Endothelial cell of umbilical vein (primary cell): Measurements from ENCODE around the gene CEACAM6. TPM values are rescaled to one million over a fixed set of nuclear protein-coding genes. Genes with fewer than 3 reads are reported as not detected.
"Not testable (repeated sequence)": the region's sequence is repeated elsewhere in the genome, so short reads cannot be mapped to it uniquely, and the experiment has no call there.

Experiments
- BruUV-seq: library from RNA; stranded (reverse); fragments of 400-500 nt; replicated peaks from 2 replicates; lab custom pipeline; 2021; lab: Mats Ljungman, UMichigan
- CTCF ChIA-PET: fragments of 300-600, 350-600 bp; sonication (Branson Sonifier 250); formaldehyde crosslinking; loops from one replicate; lab custom pipeline; 2021; ENCODE audit warnings: antibody characterized with exemption, inconsistent platforms; lab: Charles Lee
- POLR2A ChIA-PET: fragments of 300-600, 350-600 bp; sonication (Branson Sonifier 250); formaldehyde crosslinking; loops from one replicate; lab custom pipeline; 2021; ENCODE audit warnings: antibody characterized with exemption, inconsistent platforms; lab: Charles Lee
- DNase-seq: peaks from one replicate; pipeline ENCODE4 v3.0.0-alpha.2; 2011; ENCODE audit warnings: low read depth, low spot score
- FAIRE-seq: peaks from 2 replicates; lab custom pipeline; 2011; peaks lifted over from hg19 to GRCh38; lab: Jason Lieb, UNC
- H2AFZ ChIP-seq: 2 replicates; pipeline ENCODE4 v1.6.0; 2012; ENCODE audit warnings: low read depth, low read length, control low read depth, inconsistent platforms
- H3K27ac ChIP-seq: 2 replicates; pipeline ENCODE4 v1.5.1; 2011; ENCODE audit warnings: low read depth, mild to moderate bottlenecking, control low read depth, low read length, moderate library complexity; ENCODE audit not compliant: insufficient read depth
- H3K27me3 ChIP-seq, 2 experiments: 2 replicates each; pipeline versions ENCODE4 v1.6.0 to v1.6.1; 2011; ENCODE audit warnings: low read length in 2 of 2, mixed read lengths in 1 of 2; ENCODE audit not compliant: control insufficient read depth in 2 of 2, insufficient read depth in 2 of 2
- H3K36me3 ChIP-seq, 2 experiments: 2 replicates in 1 of 2; 3 replicates in 1 of 2; pipeline ENCODE4 v1.5.1; 2011; ENCODE audit warnings: low read length in 2 of 2, mild to moderate bottlenecking in 1 of 2, moderate library complexity in 1 of 2; ENCODE audit not compliant: control insufficient read depth in 2 of 2, insufficient read depth in 2 of 2; ENCODE audit errors: extremely low read depth in 1 of 2
- H3K4me1 ChIP-seq: 3 replicates; pipeline ENCODE4 v1.5.1; 2011; ENCODE audit warnings: mild to moderate bottlenecking, low read length; ENCODE audit not compliant: control insufficient read depth, insufficient read depth; ENCODE audit errors: extremely low read depth
- H3K4me2 ChIP-seq: 2 replicates; pipeline ENCODE4 v1.6.1; 2011; ENCODE audit warnings: low read length, control low read depth, mixed read lengths; ENCODE audit not compliant: insufficient read depth
- H3K4me3 ChIP-seq, 3 experiments: fragments of 200-600 bp in 1 of 3; sonication (generic), shearing (Covaris generic) in 1 of 3; replicated peaks in 1 of 3; 2 replicates each; pipeline ENCODE4 v1.5.1; 2011 to 2016; ENCODE audit warnings: control low read depth in 3 of 3, low read length in 3 of 3, mild to moderate bottlenecking in 2 of 3, inconsistent platforms in 1 of 3, low read depth in 1 of 3, moderate library complexity in 1 of 3; ENCODE audit not compliant: insufficient read depth in 1 of 3
- H3K79me2 ChIP-seq: 2 replicates; pipeline ENCODE4 v1.6.0; 2012; ENCODE audit warnings: low read length, inconsistent platforms; ENCODE audit not compliant: control insufficient read depth, insufficient read depth
- H3K9ac ChIP-seq: replicated peaks from 2 replicates; pipeline ENCODE3; 2011; ENCODE audit warnings: low read length, control low read depth; ENCODE audit not compliant: insufficient read depth; ENCODE audit errors: extremely low read depth
- H3K9me1 ChIP-seq: replicated peaks from 3 replicates; pipeline ENCODE4 v1.6.0; 2011; ENCODE audit warnings: mild to moderate bottlenecking, low read length; ENCODE audit not compliant: control insufficient read depth, insufficient read depth; ENCODE audit errors: extremely low read depth
- H3K9me3 ChIP-seq: replicated peaks from 2 replicates; pipeline ENCODE4 v1.5.1; 2012; ENCODE audit warnings: low read length, inconsistent platforms; ENCODE audit not compliant: control insufficient read depth, insufficient read depth
- H4K20me1 ChIP-seq: replicated peaks from 2 replicates; pipeline ENCODE3; 2011; ENCODE audit warnings: mild to moderate bottlenecking, low read length; ENCODE audit not compliant: control insufficient read depth, insufficient read depth; ENCODE audit errors: extremely low read depth
- EZH2 ChIP-seq: IDR thresholded peaks from 2 replicates; pipeline ENCODE4 v1.6.1; 2012; ENCODE audit warnings: borderline replicate concordance, low read depth, mild to moderate bottlenecking, moderate library complexity, low read length, inconsistent platforms; ENCODE audit not compliant: severe bottlenecking
- FOS ChIP-seq: IDR thresholded peaks from 2 replicates; pipeline ENCODE4 v1.6.1; 2011; ENCODE audit warnings: mild to moderate bottlenecking, low read length, moderate library complexity, borderline replicate concordance; ENCODE audit not compliant: insufficient read depth
- GATA2 ChIP-seq: IDR thresholded peaks from 2 replicates; pipeline ENCODE4 v1.7.0; 2011; ENCODE audit warnings: low read depth, mild to moderate bottlenecking, moderate library complexity, mixed read lengths, low read length; ENCODE audit not compliant: insufficient read length, insufficient read depth
- MAX ChIP-seq: IDR thresholded peaks from 2 replicates; pipeline ENCODE4 v1.6.1; 2011; ENCODE audit not compliant: insufficient read depth, insufficient read length
- POLR2A ChIP-seq: IDR thresholded peaks from 2 replicates; pipeline ENCODE4 v1.6.1; 2012; ENCODE audit warnings: low read depth, mild to moderate bottlenecking, control low read depth, low read length
- POLR2AphosphoS5 ChIP-seq: IDR thresholded peaks from 2 replicates; pipeline ENCODE4 v1.6.1; 2012; ENCODE audit warnings: low read depth, mild to moderate bottlenecking, control low read depth, low read length, moderate library complexity; ENCODE audit not compliant: insufficient read depth
- dilution Hi-C: fragments of 300-500 bp; cut with MboI; formaldehyde crosslinking; loops from one replicate; pipeline ENCODE4 v1.15.0; 2019; ENCODE audit warnings: low sequenced_read_pairs; ENCODE audit not compliant: extremely low pct_ligation_motif_present
- intact Hi-C: fragments of 100-400 bp; cut with micrococcal nuclease; formaldehyde crosslinking; loops from one replicate; pipeline ENCODE4 v1.10.0; 2022
- polyA plus RNA-seq, 4 experiments: library from polyadenylated mRNA; depleted of rRNA in 3 of 4; stranded (reverse) in 3 of 4; unstranded in 1 of 4; fragments of >200 nt; gene quantifications; 2 replicates each; pipeline versions ENCODE4 v1.2.1 to v1.2.3, GENCODE V29; 2011 to 2012; ENCODE audit warnings: missing spikeins in 1 of 4
- total RNA-seq: library from RNA; stranded (reverse); gene quantifications from 2 replicates; pipeline ENCODE4 v1.2.3, GENCODE V29; 2021
- TF ChIP-seq, protein P1 (sequence below), 2 donors: IDR thresholded peaks; 1 replicate in 1 of 2; 2 replicates in 1 of 2; pipeline ENCODE4 v1.5.1; 2011; ENCODE audit warnings: low read length in 2 of 2, mild to moderate bottlenecking in 2 of 2, moderate library complexity in 2 of 2, control low read depth in 1 of 2, inconsistent platforms in 1 of 2, low read depth in 1 of 2; ENCODE audit not compliant: insufficient read depth in 1 of 2; ENCODE audit errors: extremely low read depth in 1 of 2

The CEACAM6 gene
- total and polyA plus RNA-seq, 2 donors (not counting 3 experiments of a cell fraction or from before 2014, with no cell fraction given) = not detected

GRCh38 chr19:41708481-41708880 is 46.8 kb upstream of the CEACAM6 start, which contains the start of gene CEACAM5:
Gene CEACAM5 (plus strand): TSS chr19:41708626. CDS start chr19:41708732, 106 bp downstream.
- Histone ChIP-seq H3K36me3 (no peaks in the 10 kb centered on the region), H2AFZ (no peak within 1 kb of the TSS), H3K4me1 (no peaks in the 10 kb centered on the region), H3K9me3 (no peaks in the 10 kb centered on the region), H3K79me2 (no peaks in the 10 kb centered on the region), H4K20me1 (no peaks in the 10 kb centered on the region), H3K4me2 (no peak within 1 kb of the TSS), H3K9ac (no peak within 1 kb of the TSS), H3K27me3 (no peaks in the 10 kb centered on the region), H3K4me3 (no peak within 1 kb of the TSS), H3K9me1 (no peaks in the 10 kb centered on the region), H3K27ac (no peak within 1 kb of the TSS)
- DNase-seq (no peak), FAIRE-seq (no peak)
- no TSS peak for BruUV-seq
- dilution Hi-C loops = no loop called here
- ChIA-PET CTCF (no interaction called here), POLR2A (no interaction called here)
- TF ChIP-seq POLR2A (no peak), POLR2AphosphoS5 (no peak), GATA2 (no peak), EZH2 (no peak), MAX (no peak), FOS (no peak)
- TF ChIP-seq, protein P1, sequence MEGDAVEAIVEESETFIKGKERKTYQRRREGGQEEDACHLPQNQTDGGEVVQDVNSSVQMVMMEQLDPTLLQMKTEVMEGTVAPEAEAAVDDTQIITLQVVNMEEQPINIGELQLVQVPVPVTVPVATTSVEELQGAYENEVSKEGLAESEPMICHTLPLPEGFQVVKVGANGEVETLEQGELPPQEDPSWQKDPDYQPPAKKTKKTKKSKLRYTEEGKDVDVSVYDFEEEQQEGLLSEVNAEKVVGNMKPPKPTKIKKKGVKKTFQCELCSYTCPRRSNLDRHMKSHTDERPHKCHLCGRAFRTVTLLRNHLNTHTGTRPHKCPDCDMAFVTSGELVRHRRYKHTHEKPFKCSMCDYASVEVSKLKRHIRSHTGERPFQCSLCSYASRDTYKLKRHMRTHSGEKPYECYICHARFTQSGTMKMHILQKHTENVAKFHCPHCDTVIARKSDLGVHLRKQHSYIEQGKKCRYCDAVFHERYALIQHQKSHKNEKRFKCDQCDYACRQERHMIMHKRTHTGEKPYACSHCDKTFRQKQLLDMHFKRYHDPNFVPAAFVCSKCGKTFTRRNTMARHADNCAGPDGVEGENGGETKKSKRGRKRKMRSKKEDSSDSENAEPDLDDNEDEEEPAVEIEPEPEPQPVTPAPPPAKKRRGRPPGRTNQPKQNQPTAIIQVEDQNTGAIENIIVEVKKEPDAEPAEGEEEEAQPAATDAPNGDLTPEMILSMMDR (IDR thresholded peaks at IDR 0.05; ENCODE audit: extremely low read depth in 1 of 2, insufficient read depth in 1 of 2, low read depth in 1 of 2, low read length in 2 of 2) = no peak
- intact Hi-C loops = no loop called here

- FAIRE-seq, H3K36me3 ChIP-seq, H4K20me1 ChIP-seq, H3K4me3 ChIP-seq, H3K27ac ChIP-seq, H3K4me1 ChIP-seq, H3K9ac ChIP-seq, POLR2A ChIA-PET, DNase-seq, H3K79me2 ChIP-seq, dilution Hi-C loops, H2AFZ ChIP-seq, CTCF ChIA-PET, H3K9me1 ChIP-seq, H3K9me3 ChIP-seq, H3K27me3 ChIP-seq, intact Hi-C loops, H3K4me2 ChIP-seq, BruUV-seq: not testable (repeated sequence)
Observed at GRCh38 chr19:41709516-41709915, 45.8 kb upstream of the CEACAM6 start.
